GM23338 (cell line): Measurements from ENCODE around the gene KRT85.

Source experiments
- CREB1 ChIP-seq: fragments of 250-450 bp; sonication (Bioruptor Pico); IDR thresholded peaks from 2 replicates; pipeline ENCODE4 v1.5.0; 2020; ENCODE audit warnings: low read depth, mild to moderate bottlenecking, moderate library complexity
- CTCF ChIP-seq, 2 experiments: fragments of 200-600 bp in 1 of 2; sonication (generic) in 1 of 2; conservative IDR thresholded peaks; 2 replicates each; pipeline versions ENCODE4 v1.5.1 to v1.6.1; 2016 to 2017; ENCODE audit warnings: antibody characterized with exemption in 2 of 2, low read depth in 2 of 2, mild to moderate bottlenecking in 2 of 2, moderate library complexity in 1 of 2
- EZH2 ChIP-seq: fragments of 200-600 bp; sonication (generic); IDR thresholded peaks from one replicate; pipeline ENCODE4 v1.8.0; 2017; ENCODE audit warnings: antibody characterized with exemption, mild to moderate bottlenecking, low read depth; ENCODE audit not compliant: unreplicated experiment
- EZH2phosphoT487 ChIP-seq: fragments of 200-600 bp; sonication (generic); IDR thresholded peaks from one replicate; pipeline ENCODE4 v1.8.1; 2018; ENCODE audit warnings: antibody characterized with exemption; ENCODE audit not compliant: unreplicated experiment
- POLR2AphosphoS5 ChIP-seq: IDR thresholded peaks from 2 replicates; pipeline ENCODE4 v1.6.1; 2016; ENCODE audit warnings: antibody characterized with exemption, low read depth
- REST ChIP-seq: IDR thresholded peaks from one replicate; pipeline ENCODE4 v1.6.1; 2018; ENCODE audit warnings: antibody characterized with exemption; ENCODE audit not compliant: unreplicated experiment
- TF ChIP-seq, protein P1 (sequence below): fragments of 250-450 bp; sonication (Bioruptor Pico); IDR thresholded peaks from 2 replicates; pipeline ENCODE4 v1.5.0; 2020; ENCODE audit warnings: mild to moderate bottlenecking, moderate library complexity

- TF ChIP-seq EZH2phosphoT487 (no peak), CTCF (conservative IDR thresholded peaks at IDR 0.05; ENCODE audit: low read depth in 2 of 2) (no peak), POLR2AphosphoS5 (no peak), EZH2 (no peak), REST (no peak), CREB1 (CRISPR knock-in tag) (no peak)
- TF ChIP-seq, protein P1, sequence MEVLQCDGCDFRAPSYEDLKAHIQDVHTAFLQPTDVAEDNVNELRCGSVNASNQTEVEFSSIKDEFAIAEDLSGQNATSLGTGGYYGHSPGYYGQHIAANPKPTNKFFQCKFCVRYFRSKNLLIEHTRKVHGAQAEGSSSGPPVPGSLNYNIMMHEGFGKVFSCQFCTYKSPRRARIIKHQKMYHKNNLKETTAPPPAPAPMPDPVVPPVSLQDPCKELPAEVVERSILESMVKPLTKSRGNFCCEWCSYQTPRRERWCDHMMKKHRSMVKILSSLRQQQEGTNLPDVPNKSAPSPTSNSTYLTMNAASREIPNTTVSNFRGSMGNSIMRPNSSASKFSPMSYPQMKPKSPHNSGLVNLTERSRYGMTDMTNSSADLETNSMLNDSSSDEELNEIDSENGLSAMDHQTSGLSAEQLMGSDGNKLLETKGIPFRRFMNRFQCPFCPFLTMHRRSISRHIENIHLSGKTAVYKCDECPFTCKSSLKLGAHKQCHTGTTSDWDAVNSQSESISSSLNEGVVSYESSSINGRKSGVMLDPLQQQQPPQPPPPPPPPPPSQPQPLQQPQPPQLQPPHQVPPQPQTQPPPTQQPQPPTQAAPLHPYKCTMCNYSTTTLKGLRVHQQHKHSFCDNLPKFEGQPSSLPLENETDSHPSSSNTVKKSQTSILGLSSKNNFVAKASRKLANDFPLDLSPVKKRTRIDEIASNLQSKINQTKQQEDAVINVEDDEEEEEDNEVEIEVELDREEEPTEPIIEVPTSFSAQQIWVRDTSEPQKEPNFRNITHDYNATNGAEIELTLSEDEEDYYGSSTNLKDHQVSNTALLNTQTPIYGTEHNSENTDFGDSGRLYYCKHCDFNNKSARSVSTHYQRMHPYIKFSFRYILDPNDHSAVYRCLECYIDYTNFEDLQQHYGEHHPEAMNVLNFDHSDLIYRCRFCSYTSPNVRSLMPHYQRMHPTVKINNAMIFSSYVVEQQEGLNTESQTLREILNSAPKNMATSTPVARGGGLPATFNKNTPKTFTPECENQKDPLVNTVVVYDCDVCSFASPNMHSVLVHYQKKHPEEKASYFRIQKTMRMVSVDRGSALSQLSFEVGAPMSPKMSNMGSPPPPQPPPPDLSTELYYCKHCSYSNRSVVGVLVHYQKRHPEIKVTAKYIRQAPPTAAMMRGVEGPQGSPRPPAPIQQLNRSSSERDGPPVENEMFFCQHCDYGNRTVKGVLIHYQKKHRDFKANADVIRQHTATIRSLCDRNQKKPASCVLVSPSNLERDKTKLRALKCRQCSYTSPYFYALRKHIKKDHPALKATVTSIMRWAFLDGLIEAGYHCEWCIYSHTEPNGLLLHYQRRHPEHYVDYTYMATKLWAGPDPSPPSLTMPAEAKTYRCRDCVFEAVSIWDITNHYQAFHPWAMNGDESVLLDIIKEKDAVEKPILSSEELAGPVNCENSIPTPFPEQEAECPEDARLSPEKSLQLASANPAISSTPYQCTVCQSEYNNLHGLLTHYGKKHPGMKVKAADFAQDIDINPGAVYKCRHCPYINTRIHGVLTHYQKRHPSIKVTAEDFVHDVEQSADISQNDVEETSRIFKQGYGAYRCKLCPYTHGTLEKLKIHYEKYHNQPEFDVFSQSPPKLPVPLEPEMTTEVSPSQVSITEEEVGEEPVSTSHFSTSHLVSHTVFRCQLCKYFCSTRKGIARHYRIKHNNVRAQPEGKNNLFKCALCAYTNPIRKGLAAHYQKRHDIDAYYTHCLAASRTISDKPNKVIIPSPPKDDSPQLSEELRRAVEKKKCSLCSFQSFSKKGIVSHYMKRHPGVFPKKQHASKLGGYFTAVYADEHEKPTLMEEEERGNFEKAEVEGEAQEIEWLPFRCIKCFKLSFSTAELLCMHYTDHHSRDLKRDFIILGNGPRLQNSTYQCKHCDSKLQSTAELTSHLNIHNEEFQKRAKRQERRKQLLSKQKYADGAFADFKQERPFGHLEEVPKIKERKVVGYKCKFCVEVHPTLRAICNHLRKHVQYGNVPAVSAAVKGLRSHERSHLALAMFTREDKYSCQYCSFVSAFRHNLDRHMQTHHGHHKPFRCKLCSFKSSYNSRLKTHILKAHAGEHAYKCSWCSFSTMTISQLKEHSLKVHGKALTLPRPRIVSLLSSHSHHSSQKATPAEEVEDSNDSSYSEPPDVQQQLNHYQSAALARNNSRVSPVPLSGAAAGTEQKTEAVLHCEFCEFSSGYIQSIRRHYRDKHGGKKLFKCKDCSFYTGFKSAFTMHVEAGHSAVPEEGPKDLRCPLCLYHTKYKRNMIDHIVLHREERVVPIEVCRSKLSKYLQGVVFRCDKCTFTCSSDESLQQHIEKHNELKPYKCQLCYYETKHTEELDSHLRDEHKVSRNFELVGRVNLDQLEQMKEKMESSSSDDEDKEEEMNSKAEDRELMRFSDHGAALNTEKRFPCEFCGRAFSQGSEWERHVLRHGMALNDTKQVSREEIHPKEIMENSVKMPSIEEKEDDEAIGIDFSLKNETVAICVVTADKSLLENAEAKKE (CRISPR knock-in tag) = no peak
Observed at GRCh38 chr12:52396656-52397055, 29.4 kb upstream of the KRT85 start.
